Measurements from ENCODE around the gene RIPOR2. TPM values are rescaled to one million over a fixed set of nuclear protein-coding genes. Genes with fewer than 3 reads are reported as not detected.

The RIPOR2 gene
- total and polyA plus RNA-seq, 7 donors: 1.6 to 29.7 (median 6.1) TPM

GRCh38 chr6:24957199-24957598 lies 21.4 kb upstream of the RIPOR2 start:
- Histone ChIP-seq H3K9me3 (no peaks in the 10 kb centered on the region), H3K4me3 (no peak overlapping the region), H3K36me3 (no peaks in the 10 kb centered on the region), H3K27me3 (no peaks in the 10 kb centered on the region), H3K27ac (no peak overlapping the region), H3K4me1 (peaks cover 0 to 13% (median 8%) of the 10 kb centered on the region in 4 donors)
- TF ChIP-seq POLR2AphosphoS5 (IDR thresholded peaks at IDR 0.05) (no peak), CTCF (IDR thresholded peaks at IDR 0.05) (no peak), POLR2A (IDR thresholded peaks at IDR 0.05) (no peak), EP300 (IDR thresholded peaks at IDR 0.05) (no peak)
- DNase-seq: no peak
- 91 to 93% methylated on average over 3 of the region's 3 CpGs for WGBS, 2 donors
- intact Hi-C loops (cut with DNase I): no loop called here

DNA sequence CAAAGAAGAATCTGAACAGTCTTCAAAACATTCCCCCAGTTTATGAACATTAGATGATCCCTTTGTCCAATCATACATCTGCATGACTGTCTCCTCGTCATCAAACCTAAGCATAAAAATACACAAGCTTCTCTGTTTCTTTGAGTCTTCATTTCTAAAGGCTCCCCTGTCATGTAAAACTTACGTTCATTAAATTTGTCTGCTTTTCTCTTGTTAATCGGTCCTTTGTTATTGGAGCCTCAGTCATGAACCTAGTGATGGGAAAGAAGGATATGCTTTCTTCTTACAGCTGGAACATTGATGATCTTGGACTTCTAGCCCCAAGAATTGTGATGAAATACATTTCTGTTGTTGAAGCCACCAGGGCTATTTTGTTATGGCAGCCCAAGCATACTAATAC lies 18.0 kb upstream of the RIPOR2 start:
- Histone ChIP-seq H3K27ac (no peak overlapping the region), H3K4me1 (no peaks in the 10 kb centered on the region), H3K4me3 (no peak overlapping the region), H3K36me3 (no peaks in the 10 kb centered on the region), H3K27me3 (no peaks in the 10 kb centered on the region), H3K9me3 (no peaks in the 10 kb centered on the region)
- no peak for TF ChIP-seq POLR2AphosphoS5 (IDR thresholded peaks at IDR 0.05)
- no peak for TF ChIP-seq EP300 (IDR thresholded peaks at IDR 0.05)
- TF ChIP-seq CTCF (IDR thresholded peaks at IDR 0.05): no peak
- TF ChIP-seq POLR2A (IDR thresholded peaks at IDR 0.05): no peak
- intact Hi-C loops (cut with DNase I): no loop called here
- WGBS, 2 donors: 94 to 95% methylated on average over 3 of the region's 3 CpGs
- DNase-seq: no peak

GRCh38 chr6:24951811-24952299 lies 16.1 kb upstream of the RIPOR2 start:
- H3K36me3 ChIP-seq: no peaks in the 10 kb centered on the region
- no peaks in the 10 kb centered on the region for H3K27me3 ChIP-seq
- WGBS, 2 donors: 45 to 48% methylated on average over 5 of the region's 5 CpGs
- intact Hi-C loops (cut with DNase I): no loop called here
- no peaks in the 10 kb centered on the region for H3K9me3 ChIP-seq
- H3K4me1 ChIP-seq: no peaks in the 10 kb centered on the region
- no peak overlapping the region for H3K4me3 ChIP-seq
- H3K27ac ChIP-seq: no peak overlapping the region
- TF ChIP-seq POLR2AphosphoS5 (IDR thresholded peaks at IDR 0.05) (no peak), CTCF (IDR thresholded peaks at IDR 0.05) (no peak), POLR2A (IDR thresholded peaks at IDR 0.05) (no peak)
- DNase-seq: no peak

GRCh38 chr6:24950218-24950941 lies 14.6 kb upstream of the RIPOR2 start:
- no peak for DNase-seq
- no peak for TF ChIP-seq POLR2AphosphoS5 (IDR thresholded peaks at IDR 0.05)
- TF ChIP-seq EP300 (IDR thresholded peaks at IDR 0.05): no peak
- no peak for TF ChIP-seq CTCF (IDR thresholded peaks at IDR 0.05)
- no peak for TF ChIP-seq POLR2A (IDR thresholded peaks at IDR 0.05)
- Histone ChIP-seq H3K27me3 (no peaks in the 10 kb centered on the region), H3K4me1 (no peaks in the 10 kb centered on the region), H3K27ac (no peak overlapping the region), H3K9me3 (no peaks in the 10 kb centered on the region), H3K36me3 (no peaks in the 10 kb centered on the region), H3K4me3 (no peak overlapping the region)
- 84 to 85% methylated on average over 3 of the region's 3 CpGs for WGBS, 2 donors
- intact Hi-C loops (cut with DNase I): no loop called here
